Common myeloid progenitor, CD34-positive (primary cell): ENCODE data around the gene SNTA1.
"Not testable (repeated sequence)": the region's sequence is repeated elsewhere in the genome, so short reads cannot be mapped to it uniquely, and the experiment has no call there.

Experiments used
- CTCF ChIA-PET: fragments of 350-600 bp; sonication (Branson Sonifier 250); formaldehyde crosslinking; loops from one replicate; lab custom pipeline; 2021; ENCODE audit warnings: antibody characterized with exemption; lab: Charles Lee
- POLR2A ChIA-PET: fragments of 350-600 bp; sonication (Branson Sonifier 250); formaldehyde crosslinking; loops from one replicate; lab custom pipeline; 2021; ENCODE audit warnings: antibody characterized with exemption; lab: Charles Lee
- DNase-seq, 3 donors: peaks; one replicate each; pipeline versions ENCODE4 v3.0.0 to v3.0.0-alpha.2; 2013
- H3K27ac ChIP-seq, 2 experiments: 1 replicate in 1 of 2; 2 replicates in 1 of 2; pipeline ENCODE4 v1.7.0; 2013; ENCODE audit warnings: inconsistent platforms in 2 of 2, low read length in 2 of 2, mild to moderate bottlenecking in 2 of 2, low read depth in 1 of 2, moderate library complexity in 1 of 2; ENCODE audit not compliant: severe bottlenecking in 2 of 2, insufficient read depth in 1 of 2, poor library complexity in 1 of 2
- H3K27me3 ChIP-seq, 5 experiments: replicated peaks in 2 of 5; 1 replicate in 3 of 5; 2 replicates in 2 of 5; pipeline versions ENCODE4 v1.6.1 to v1.7.0; 2013; ENCODE audit warnings: low read length in 4 of 5, mild to moderate bottlenecking in 2 of 5, moderate library complexity in 2 of 5, inconsistent platforms in 1 of 5; ENCODE audit not compliant: insufficient read depth in 5 of 5, control insufficient read depth in 4 of 5
- H3K36me3 ChIP-seq, 4 experiments: 1 replicate in 2 of 4; 2 replicates in 2 of 4; pipeline versions ENCODE4 v1.6.1 to v1.7.0; 2013; ENCODE audit warnings: low read length in 3 of 4, control low read depth in 1 of 4, mild to moderate bottlenecking in 1 of 4; ENCODE audit not compliant: control insufficient read depth in 4 of 4, insufficient read depth in 4 of 4
- H3K4me1 ChIP-seq, 4 experiments: 1 replicate in 3 of 4; 2 replicates in 1 of 4; pipeline versions ENCODE4 v1.6.1 to v1.7.1; 2013; ENCODE audit warnings: low read length in 3 of 4, mild to moderate bottlenecking in 3 of 4, control low read depth in 1 of 4, inconsistent platforms in 1 of 4, moderate library complexity in 1 of 4; ENCODE audit not compliant: control insufficient read depth in 4 of 4, insufficient read depth in 4 of 4; ENCODE audit errors: control extremely low read depth in 1 of 4
- H3K4me3 ChIP-seq, 7 experiments: 1 replicate in 4 of 7; 2 replicates in 3 of 7; pipeline versions ENCODE4 v1.5.1 to v1.7.0; 2013; ENCODE audit warnings: mild to moderate bottlenecking in 7 of 7, low read length in 6 of 7, moderate library complexity in 6 of 7, inconsistent platforms in 2 of 7, low read depth in 2 of 7, control low read depth in 1 of 7; ENCODE audit not compliant: insufficient read depth in 4 of 7, control insufficient read depth in 1 of 7; ENCODE audit errors: extremely low read depth in 1 of 7
- H3K9me3 ChIP-seq, 5 experiments: 1 replicate in 4 of 5; 2 replicates in 1 of 5; pipeline versions ENCODE4 v1.6.1 to v1.7.1; 2013; ENCODE audit warnings: low read length in 4 of 5, mild to moderate bottlenecking in 2 of 5, inconsistent platforms in 1 of 5, low read depth in 1 of 5, moderate library complexity in 1 of 5; ENCODE audit not compliant: control insufficient read depth in 4 of 5, insufficient read depth in 2 of 5; ENCODE audit errors: control extremely low read depth in 1 of 5
- WGBS: methylation state at CpG from one replicate; pipeline ENCODE4 v1.1.5; 2013; ENCODE audit not compliant: insufficient coverage; 5-methylcytosine and 5-hydroxymethylcytosine counted together

SNTA1 gene

DNA sequence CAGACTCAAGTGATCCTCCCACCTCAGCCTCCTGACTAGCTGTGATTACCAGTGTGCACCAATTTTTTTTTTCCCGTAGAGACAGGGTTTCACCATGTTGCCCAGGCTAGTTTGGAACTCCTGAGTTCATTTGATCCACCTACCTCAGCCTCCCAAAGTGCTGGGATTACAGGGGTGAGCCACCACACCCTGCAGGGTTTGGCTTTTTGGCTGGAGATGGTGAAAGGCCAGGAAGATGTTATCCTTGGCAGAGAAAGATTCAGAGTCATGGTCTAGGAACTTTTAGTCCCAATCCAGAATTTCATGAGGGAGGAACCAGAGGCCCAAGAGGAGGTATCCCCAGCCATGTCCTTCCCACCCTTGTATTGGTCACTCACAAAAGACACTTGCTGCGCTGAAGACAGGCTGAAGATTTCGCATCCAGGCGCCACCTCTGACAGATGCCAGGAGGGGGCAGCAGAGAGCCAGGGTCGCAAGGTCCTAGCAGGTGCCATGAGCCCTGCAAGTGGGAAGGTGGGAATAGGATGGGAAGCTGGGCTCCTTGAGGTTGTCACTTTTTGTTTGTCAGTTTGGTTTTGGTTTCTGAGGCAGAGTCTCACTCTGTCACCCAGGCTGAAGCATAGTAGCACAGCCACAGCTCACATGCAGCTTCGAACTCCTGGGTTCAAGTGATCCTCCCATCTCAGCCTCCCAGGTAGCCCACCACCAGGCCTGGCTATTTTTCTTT, 13.5 kb upstream of the SNTA1 start:
- H3K36me3 ChIP-seq, POLR2A ChIA-PET: not testable (repeated sequence)
- CTCF ChIA-PET = interaction anchor here (0.7 to 1.5 kb wide), 8 partner anchors 10 to 212 kb away, joined by 3 to 11 read pairs (median 4); partner anchors contain the start of gene ACTL10

DNA sequence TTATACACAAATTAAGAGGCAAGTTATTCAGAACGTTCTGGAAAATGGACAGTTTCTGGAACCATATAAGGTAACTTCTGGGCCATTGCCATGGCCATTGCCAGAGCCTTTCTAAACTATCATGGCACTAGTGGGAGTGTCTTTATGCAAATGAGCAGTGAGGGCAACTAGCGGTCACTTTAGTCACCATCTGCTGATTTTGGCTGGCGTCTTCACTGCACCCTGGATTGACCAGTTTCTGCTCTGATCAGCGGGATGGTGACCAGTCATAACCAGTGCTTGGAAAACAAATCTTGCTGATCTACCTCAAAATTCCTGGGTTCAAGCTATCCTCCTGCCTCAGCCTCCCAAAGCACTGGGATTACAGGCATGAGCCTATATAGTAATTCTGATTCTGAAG, 7.3 kb upstream of the SNTA1 start:
- CTCF ChIA-PET = no interaction called here
- WGBS = 80% methylated on average over 3 of the region's 4 CpGs
- Histone ChIP-seq H3K36me3 (no peaks in the 10 kb centered on the region), H3K9me3 (peaks cover 0 to 2% (median 0%) of the 10 kb centered on the region in 5 experiments), H3K4me1 (peaks cover 0 to 5% (median 0%) of the 10 kb centered on the region in 4 experiments), H3K4me3 (no peak overlapping the region), H3K27me3 (no peaks in the 10 kb centered on the region), H3K27ac (no peak overlapping the region)
- POLR2A ChIA-PET = no interaction called here
- no peak for DNase-seq

More for the DNA sequence above, 13.5 kb upstream of the SNTA1 start:
- not testable (repeated sequence) for H3K9me3 ChIP-seq, H3K4me1 ChIP-seq, H3K27ac ChIP-seq, H3K4me3 ChIP-seq, H3K27me3 ChIP-seq
- DNase-seq = peak; percentile 69 to 78 (median 69)
- 18% methylated on average over 5 of the region's 6 CpGs for WGBS

DNA sequence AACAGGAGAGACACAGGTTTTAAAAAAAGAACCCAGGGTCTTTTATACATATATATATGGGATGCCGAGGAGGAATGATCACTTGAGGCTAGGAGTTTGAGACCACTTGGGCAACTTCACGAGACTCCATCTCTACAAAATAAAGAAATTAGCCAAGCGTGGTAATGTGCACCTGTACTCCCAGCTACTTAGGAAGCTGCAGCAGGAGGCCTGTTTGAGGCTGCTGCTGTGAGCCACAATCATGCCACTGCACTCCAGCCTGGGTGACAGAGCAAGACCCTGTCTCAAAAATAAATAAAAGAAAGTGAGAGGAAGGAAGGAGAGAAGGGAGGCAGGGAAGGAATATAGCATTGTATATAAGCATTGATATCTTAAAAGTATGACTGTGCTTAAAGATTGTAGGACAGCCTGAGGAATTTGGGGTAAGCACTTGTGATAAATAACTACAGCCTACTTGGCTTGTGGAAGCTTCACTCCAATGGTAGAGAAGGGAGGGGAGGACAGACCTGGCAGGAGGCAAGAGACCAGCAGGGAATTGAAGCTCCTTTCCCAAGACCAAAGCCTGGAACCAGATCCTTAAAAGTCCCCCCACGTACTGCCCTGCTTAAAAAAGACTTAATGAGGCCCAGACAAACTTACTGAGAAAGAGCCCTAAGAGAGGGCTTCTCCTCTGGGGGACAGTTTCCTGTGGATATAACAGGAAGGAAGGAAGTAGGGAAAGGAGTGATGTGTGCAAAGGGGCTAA, 2.5 kb upstream of the SNTA1 start:
- POLR2A ChIA-PET = no interaction called here
- WGBS = 85% methylated on average over 2 of the region's 4 CpGs
- H3K36me3 ChIP-seq = no peaks in the 10 kb centered on the region

DNA sequence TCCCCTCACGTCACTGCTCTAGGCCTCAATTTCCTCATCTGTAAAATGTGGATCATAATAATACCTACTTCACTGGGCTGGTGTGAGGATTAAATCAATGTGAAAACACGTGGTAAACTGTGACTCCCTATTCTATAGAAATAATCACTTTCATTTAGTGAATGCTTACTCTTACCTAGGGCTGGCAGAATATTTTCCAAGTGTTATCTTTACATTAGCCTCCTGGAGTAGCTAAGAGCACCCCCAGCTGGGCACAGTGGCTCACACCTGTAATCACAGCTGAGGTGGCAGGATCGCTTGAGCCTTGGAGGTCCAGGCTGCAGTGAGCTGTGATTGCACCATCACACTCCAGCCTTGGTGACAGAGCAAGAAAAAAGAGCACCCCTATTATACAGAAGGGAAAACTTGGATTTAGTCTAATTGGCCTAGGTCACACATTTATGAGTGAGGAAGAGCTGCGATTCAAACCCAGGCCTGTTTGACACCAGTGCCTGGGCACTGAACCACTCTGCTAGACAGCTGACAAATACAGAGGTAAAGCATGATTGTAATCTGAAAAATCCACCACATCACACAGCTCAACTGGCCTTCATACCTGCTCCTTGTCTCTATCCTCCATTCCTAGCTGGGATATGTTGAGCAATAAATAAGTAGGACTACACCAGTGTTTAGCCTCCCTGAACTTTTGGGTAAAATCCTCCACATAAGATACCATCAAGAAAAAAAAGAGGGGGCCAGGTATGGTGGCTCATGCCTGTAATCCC, 1.4 kb upstream of the SNTA1 start:
- POLR2A ChIA-PET = interaction anchor here (1.2 kb wide), 1 partner anchor 45 kb away, joined by 3 read pairs; the partner anchor contains the start of gene CBFA2T2
- Histone ChIP-seq H3K4me1 (peaks cover 0 to 22% (median 15%) of the 10 kb centered on the region in 4 experiments), H3K27me3 (peaks cover 0 to 10% (median 0%) of the 10 kb centered on the region in 5 experiments), H3K4me3 (peak overlapping the region in 6 of 7 experiments; percentile 49 to 80 (median 76)), H3K9me3 (peaks cover 0 to 2% (median 0%) of the 10 kb centered on the region in 5 experiments), H3K27ac (no peak overlapping the region), H3K36me3 (no peaks in the 10 kb centered on the region)
- 83% methylated on average over 1 of the region's 4 CpGs for WGBS
- CTCF ChIA-PET = interaction anchor here (0.6 to 1.0 kb wide), 4 partner anchors 9 to 1722 kb away, joined by 3 to 4 read pairs (median 3); no protein-coding TSS in a partner anchor
- DNase-seq = no peak

More for the DNA sequence above, 2.5 kb upstream of the SNTA1 start:
- H3K27me3 ChIP-seq = peaks cover 0 to 10% (median 0%) of the 10 kb centered on the region in 5 experiments
- DNase-seq = no peak
- H3K4me3 ChIP-seq = no peak overlapping the region
- H3K4me1 ChIP-seq = peaks cover 0 to 22% (median 15%) of the 10 kb centered on the region in 4 experiments
- H3K27ac ChIP-seq = no peak overlapping the region
- CTCF ChIA-PET = no interaction called here
- H3K9me3 ChIP-seq = peaks cover 0 to 2% (median 0%) of the 10 kb centered on the region in 5 experiments

DNA sequence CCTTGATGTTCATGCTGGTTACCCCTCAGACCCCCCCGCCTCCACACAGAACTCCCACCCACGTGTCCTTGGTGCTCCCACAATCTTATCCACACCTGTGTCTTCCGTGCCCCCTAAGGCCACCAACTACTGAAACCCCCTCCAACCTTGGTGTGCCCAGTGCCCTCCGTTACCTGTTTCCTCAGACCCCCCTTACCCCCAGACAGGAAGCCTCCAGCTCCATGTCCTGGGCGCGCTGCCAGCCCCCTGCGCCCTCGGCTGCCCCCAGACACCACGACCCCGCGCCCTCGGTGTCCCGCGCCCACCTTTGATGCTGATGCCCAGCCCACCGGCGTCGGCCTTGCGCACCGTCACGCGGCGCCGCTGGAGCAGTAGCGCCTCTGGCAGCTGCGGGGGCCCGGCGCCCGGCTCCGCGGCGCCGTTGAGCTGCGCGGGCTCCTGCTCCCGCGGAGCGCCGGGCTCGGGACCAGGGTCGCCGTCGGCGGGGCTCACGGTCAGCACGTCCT, 504 bp downstream of the SNTA1 start:
- DNase-seq = peak in 2 of 3 donors; percentile 53 to 65
- ChIA-PET POLR2A (no interaction called here), CTCF (interaction anchor here (1.2 kb wide), 1 partner anchor 42 kb away, joined by 3 read pairs; no protein-coding TSS in a partner anchor)
- Histone ChIP-seq H3K4me1 (peaks cover 0 to 22% (median 15%) of the 10 kb centered on the region in 4 experiments), H3K36me3 (no peaks in the 10 kb centered on the region), H3K4me3 (peak overlapping the region; percentile 46 to 80 (median 75)), H3K27me3 (peaks cover 0 to 10% (median 0%) of the 10 kb centered on the region in 5 experiments), H3K9me3 (no peaks in the 10 kb centered on the region), H3K27ac (no peak overlapping the region)
- 1% methylated on average over 38 of the region's 45 CpGs for WGBS

DNA sequence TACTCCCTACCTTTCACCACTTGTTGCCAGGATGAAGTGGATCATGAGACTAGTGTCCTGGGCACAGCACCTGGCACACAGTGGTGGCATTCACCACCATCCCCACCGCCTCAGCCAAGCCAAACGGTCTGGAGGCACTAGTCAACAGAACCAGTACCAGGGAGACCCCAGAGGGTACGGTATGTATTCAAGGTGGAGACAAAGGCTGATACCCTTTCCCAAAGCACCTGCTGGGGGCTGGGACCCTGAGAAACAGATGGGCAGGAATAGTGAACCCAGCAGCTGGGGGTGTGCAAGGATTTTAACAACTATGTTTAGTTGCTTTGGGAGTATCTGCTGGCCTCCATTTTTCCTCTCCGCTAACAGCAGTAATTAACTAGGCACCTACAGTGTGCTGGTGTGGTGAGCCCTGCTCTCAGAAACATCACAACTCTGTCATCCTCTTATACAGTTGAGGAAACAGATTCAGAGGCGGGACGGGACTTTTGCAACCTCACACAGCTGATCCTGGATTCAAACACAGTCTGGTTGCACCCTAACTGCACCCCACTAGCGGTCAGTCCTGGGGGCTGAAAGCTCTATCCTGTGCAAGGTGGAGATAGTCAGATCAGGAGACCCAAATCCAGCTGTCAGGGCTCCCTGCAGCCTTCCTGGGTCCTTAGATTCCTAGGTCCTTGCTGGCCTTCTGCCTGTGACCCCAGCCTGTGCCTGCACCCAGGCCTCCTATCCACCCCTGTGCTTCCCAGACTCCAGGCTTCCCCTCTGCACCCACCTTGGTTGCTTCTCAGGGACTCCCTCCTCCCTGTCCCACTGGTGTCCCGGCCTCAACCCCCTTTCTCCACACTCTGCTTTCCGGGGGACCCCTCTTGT, 1.2 kb downstream of the SNTA1 start:
- Histone ChIP-seq H3K27me3 (peaks cover 0 to 10% (median 0%) of the 10 kb centered on the region in 5 experiments), H3K27ac (no peak overlapping the region), H3K9me3 (no peaks in the 10 kb centered on the region), H3K36me3 (no peaks in the 10 kb centered on the region), H3K4me1 (peaks cover 0 to 22% (median 15%) of the 10 kb centered on the region in 4 experiments), H3K4me3 (peak overlapping the region in 4 of 7 experiments; percentile 75 to 80 (median 79))
- POLR2A ChIA-PET = no interaction called here
- 79% methylated on average over 8 of the region's 9 CpGs for WGBS
- CTCF ChIA-PET = interaction anchor here (1.1 to 1.2 kb wide), 2 partner anchors 11 to 43 kb away, joined by 3 read pairs; no protein-coding TSS in a partner anchor
- DNase-seq = no peak
